Measurements from ENCODE around the gene CYSTM1. TPM values are rescaled to one million over a fixed set of nuclear protein-coding genes. Genes with fewer than 3 reads are reported as not detected.
A peak's percentile ranks its signal among the peaks of the same experiment; 100 is the strongest.

CYSTM1 gene
- polyA plus RNA-seq, 1 donor from 2014 or later: 21.3 TPM

DNA sequence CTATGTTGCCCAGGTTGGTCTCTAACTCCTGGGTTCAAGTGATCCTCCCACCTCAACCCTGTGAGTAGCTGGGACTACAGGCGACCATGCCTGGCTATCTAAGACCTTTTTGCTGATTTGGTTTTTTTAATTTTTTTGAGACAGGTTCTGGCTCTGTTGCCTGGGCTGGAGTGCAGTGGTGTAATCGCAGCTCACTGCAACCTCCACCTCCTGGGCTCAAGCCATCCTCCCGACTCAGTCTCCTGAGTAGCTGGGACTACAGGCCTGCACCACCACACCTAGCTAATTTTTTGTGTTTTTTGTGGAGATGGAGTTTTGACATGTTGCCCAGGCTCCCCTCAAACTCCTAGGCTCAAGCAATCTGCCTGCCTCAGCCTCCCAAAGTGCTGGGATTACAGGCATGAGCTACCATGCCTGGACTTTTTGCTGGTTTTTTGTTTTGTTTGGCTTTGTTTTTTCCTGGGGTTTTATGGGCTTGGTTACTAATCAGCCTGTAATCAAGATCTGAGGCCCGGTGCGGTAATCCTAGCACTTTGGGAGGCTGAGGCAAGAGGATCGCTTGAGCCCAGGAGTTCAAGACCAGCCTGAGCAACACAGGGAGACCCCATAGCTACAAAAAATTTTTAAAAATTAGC, 3.6 kb downstream of the CYSTM1 start:
- peaks cover 10 to 18% (median 10%) of the 10 kb centered on the region in 3 donors for H3K4me1 Mint-ChIP-seq
- H3K27me3 Mint-ChIP-seq: no peaks in the 10 kb centered on the region
- H3K9me3 Mint-ChIP-seq: no peaks in the 10 kb centered on the region
- peaks cover 2% of the 10 kb centered on the region for H3K36me3 Mint-ChIP-seq
- H3K4me3 Mint-ChIP-seq: no peak overlapping the region
- no peak overlapping the region for H3K27ac Mint-ChIP-seq

DNA sequence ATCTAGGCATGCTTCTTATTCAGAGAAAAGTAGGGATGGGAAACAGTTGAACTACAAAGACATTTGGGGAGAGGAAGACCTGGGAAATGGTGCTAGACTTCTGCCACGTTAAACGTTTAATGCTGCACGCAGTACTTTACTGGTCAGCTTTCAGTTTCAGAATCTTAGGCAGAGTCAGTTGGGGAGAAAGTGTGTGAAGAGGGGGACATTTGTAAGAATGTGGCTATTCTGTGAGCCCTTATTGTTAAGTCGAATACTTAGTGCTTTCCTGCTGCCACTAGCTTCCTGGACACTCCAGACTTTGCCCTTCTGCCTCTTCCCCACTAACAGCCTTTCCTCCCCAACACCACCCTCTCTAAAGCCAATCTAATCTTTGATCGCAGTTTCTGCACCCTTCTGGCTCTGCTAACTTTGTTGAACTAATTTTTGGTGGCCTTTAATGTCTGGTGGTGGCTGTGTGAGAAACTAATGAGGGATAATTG, 6.1 kb downstream of the CYSTM1 start:
- Mint-ChIP-seq H3K36me3 (peaks cover 2% of the 10 kb centered on the region), H3K27me3 (no peaks in the 10 kb centered on the region), H3K9me3 (no peaks in the 10 kb centered on the region), H3K27ac (no peak overlapping the region), H3K4me3 (no peak overlapping the region), H3K4me1 (peaks cover 3 to 8% (median 3%) of the 10 kb centered on the region in 3 donors)

DNA sequence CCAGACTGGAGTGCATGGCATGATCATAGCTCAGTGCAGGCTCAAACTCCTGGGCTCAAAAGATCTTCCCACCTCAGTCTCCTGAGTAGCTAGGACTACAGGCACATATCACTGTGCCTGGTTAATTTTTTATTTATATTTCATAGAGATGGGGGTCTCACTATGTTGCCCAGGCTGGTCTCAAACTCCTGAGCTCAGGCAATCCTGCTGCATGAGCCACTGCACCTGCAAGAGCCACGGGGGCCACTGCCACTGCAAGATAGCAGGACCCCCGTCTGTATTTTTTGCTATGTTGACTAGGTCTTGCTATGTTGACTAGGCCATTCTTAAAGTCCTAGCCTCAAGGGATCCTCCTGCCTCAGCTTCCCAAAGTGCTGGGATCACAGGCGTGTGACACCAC, 6.5 kb downstream of the CYSTM1 start:
- Mint-ChIP-seq H3K27ac (peak overlapping the region in 1 of 3 donors; percentile 47), H3K36me3 (peaks cover 2% of the 10 kb centered on the region), H3K4me3 (no peak overlapping the region), H3K9me3 (no peaks in the 10 kb centered on the region), H3K27me3 (peaks cover 1% of the 10 kb centered on the region), H3K4me1 (peaks cover 1 to 8% (median 3%) of the 10 kb centered on the region in 3 donors)

DNA sequence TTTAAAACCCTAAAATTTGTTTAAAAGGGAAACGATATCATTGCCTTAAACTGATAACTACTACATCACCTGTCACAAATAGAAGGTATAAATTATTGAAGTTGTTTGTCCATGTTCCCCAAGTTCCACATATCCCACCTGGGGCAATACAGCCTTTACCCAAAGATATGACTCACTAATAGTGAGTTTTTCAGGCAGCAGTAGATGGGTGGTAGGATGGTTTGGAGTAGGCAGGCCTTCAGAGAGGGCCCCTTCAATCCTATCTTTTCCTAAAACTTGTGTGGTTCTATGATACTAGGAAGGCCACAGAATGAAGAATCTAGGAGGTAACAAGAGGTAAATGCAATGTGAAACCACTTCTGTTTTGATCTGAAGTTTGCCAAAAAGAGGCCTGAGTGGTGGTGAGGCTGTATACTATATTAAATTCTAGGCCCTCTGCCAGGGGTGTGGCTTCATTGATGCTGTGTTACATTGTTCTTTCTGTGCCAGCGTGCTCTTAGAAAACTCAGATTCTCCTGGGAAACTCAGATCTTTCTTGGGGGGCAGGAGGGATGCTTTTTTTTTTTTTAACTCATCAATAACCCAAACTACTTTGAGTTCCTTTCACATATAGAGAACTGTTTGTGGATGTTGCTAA, 7.2 kb downstream of the CYSTM1 start:
- peaks cover 2% of the 10 kb centered on the region for H3K27me3 Mint-ChIP-seq
- no peaks in the 10 kb centered on the region for H3K9me3 Mint-ChIP-seq
- H3K4me1 Mint-ChIP-seq: peaks cover 0 to 8% (median 3%) of the 10 kb centered on the region in 3 donors
- H3K4me3 Mint-ChIP-seq: no peak overlapping the region
- peak overlapping the region in 1 of 3 donors; percentile 47 for H3K27ac Mint-ChIP-seq
- peaks cover 2% of the 10 kb centered on the region for H3K36me3 Mint-ChIP-seq

DNA sequence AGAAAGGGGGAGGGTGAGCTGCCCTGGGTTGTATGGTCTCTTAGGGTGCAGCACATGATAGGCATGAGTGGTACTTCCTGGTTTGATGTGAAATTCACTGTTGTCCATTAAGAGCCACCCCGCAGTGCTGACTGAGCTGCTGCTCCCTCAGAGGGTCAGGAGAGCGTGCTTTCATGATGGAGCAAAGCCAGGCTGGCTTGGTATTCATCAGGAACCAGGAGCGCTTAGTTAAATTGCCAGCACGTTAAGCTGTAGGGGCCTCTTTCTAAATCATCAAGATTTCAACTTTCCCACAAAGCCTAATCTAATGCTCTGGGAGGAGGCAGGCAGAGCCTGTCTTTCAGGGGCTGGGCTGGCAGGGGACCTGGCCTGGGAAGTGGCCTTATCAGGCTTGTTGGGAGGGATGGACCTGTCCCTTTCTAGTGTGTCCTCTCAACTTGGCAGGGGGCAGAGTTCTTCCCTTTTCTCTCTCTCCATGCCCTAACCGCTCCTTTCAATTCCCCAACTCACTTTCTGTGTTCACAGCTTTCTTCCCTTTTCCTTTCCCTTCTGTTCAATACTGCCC, 7.9 kb downstream of the CYSTM1 start:
- Mint-ChIP-seq H3K4me1 (peaks cover 0 to 8% (median 3%) of the 10 kb centered on the region in 3 donors), H3K9me3 (no peaks in the 10 kb centered on the region), H3K27ac (peak overlapping the region in 1 of 3 donors; percentile 18), H3K36me3 (peaks cover 2% of the 10 kb centered on the region), H3K27me3 (peaks cover 2% of the 10 kb centered on the region), H3K4me3 (no peak overlapping the region)

DNA sequence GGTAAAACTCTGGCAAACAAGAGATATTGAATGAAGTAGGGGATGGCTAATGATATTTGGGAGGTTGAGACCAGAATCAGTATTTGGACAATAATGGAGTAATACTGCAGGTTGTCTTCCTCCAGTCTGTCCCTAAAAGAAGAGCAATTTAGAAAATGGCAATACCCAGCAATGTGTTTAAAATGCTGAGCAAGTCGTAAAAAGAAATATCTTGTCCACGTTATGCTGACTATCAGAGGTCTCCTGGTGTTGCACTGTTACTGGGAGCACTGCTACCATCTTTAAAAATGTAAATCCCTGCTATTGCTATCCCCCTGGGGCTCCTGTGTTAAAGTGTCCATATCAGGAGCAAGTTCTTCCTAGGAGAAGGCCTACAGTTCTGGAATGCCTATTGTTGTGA, 10.4 kb downstream of the CYSTM1 start:
- Mint-ChIP-seq H3K4me3 (no peak overlapping the region), H3K27ac (no peak overlapping the region), H3K36me3 (peaks cover 5% of the 10 kb centered on the region), H3K4me1 (peaks cover 0 to 8% (median 3%) of the 10 kb centered on the region in 3 donors), H3K9me3 (peaks cover 0 to 3% (median 0%) of the 10 kb centered on the region in 3 donors), H3K27me3 (peaks cover 2% of the 10 kb centered on the region)

DNA sequence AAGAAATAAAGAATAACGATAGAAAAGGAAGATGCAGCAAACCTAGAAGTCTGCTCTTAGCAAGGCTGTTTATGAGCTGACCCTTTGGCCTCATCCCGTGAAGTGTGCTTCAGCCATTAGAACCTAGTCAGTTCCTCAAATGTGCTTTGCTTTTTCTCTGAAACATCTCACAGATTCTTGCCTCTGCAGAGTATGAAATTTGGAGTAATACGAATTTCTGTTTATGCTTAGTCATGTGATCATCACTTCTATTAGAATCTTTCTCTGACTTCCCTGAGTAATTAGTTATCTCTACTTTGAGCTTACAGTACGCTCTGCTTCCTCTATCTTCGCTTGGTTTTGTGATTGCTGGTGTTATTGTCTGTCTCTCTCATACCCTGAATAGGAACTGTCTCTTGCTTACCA, 11.3 kb downstream of the CYSTM1 start:
- Mint-ChIP-seq H3K27me3 (peaks cover 2% of the 10 kb centered on the region), H3K27ac (no peak overlapping the region), H3K36me3 (peaks cover 5% of the 10 kb centered on the region), H3K4me3 (no peak overlapping the region), H3K9me3 (peaks cover 0 to 3% (median 0%) of the 10 kb centered on the region in 3 donors), H3K4me1 (peaks cover 0 to 8% (median under 1%) of the 10 kb centered on the region in 3 donors)

DNA sequence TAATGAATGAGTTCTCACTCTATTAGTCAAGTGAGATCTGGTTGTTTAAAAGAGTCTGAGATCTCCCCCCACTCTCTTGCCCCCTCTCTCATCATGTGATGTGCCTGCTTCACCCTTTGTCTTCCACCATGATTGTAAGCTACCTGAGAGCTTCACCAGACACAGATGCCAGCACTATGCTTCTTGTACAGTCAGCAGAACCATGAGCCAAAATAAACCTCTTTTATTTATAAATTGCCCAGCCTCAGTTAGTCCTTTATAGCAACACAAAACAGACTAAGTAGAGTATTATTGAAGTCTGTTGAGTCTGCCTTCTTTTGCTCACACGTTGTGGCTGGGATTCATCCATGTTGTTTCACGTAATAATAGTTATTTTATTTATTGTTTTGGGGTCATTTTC, 14.3 kb downstream of the CYSTM1 start:
- H3K4me3 Mint-ChIP-seq: no peak overlapping the region
- H3K27me3 Mint-ChIP-seq: peaks cover 2% of the 10 kb centered on the region
- no peak overlapping the region for H3K27ac Mint-ChIP-seq
- H3K9me3 Mint-ChIP-seq: peaks cover 0 to 3% (median 0%) of the 10 kb centered on the region in 3 donors
- peaks cover 3% of the 10 kb centered on the region for H3K36me3 Mint-ChIP-seq
- H3K4me1 Mint-ChIP-seq: no peaks in the 10 kb centered on the region

DNA sequence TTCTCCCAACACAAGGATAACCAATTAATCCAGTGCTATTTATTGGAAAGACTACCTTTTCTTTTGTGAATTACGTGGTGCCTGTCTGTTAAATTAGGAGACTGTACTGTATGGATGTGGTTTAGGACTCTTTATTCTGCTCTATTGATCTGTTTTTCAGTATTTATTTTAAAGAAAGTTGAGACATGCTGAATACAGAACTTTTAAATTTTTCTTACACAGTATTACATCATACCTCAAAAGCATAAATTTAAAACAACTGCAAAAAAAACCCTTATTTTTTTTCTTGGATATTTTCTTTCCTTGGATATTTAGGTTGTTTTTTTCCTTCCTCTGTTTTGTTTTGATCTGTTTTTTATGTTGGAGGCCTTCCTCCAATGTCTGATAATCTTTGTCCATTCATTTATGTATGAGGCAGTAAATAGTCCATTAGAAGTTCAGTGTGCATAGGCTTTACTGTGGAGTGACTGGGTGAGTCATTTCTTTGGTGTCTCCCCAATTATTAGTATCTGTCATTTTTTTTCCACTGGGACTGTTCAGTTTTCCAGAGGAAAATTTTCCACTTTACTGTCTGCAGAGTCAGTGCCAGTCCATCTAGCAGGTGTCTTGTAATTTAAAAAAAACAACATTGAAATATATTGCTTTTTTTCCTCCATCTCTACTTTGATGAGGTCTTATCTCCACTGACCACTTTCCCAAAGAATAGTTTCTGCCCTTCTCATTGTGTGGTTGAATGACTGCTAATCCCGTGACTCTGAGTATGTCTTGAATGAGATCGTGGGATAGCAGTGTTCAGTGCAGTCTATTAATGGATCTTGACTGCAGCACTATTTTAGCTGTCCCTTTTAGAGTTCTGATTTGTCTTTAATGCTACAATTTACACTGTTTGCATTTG, 15.2 kb downstream of the CYSTM1 start:
- Mint-ChIP-seq H3K36me3 (peaks cover 3% of the 10 kb centered on the region), H3K27ac (no peak overlapping the region), H3K4me3 (no peak overlapping the region), H3K27me3 (peaks cover 2% of the 10 kb centered on the region), H3K9me3 (peaks cover 0 to 3% (median 0%) of the 10 kb centered on the region in 3 donors), H3K4me1 (no peaks in the 10 kb centered on the region)

DNA sequence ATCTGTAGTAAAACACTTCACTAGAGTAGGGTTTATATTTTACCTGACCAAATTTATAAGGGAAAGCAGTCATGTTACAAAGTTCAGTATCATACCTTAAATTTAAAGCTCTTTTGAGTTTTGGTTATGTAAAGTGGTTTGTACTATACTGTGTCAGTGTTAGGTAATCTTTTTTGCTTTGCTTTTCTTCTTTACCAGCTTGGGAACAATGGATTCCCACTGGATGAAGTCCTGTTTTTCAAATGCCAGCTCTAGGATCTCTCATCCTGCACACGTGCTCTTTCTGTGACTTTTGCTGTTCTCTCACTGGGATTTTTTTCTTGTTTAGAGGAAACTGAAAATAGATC, 15.9 kb downstream of the CYSTM1 start:
- peaks cover 3% of the 10 kb centered on the region for H3K36me3 Mint-ChIP-seq
- H3K9me3 Mint-ChIP-seq: peaks cover 0 to 3% (median 0%) of the 10 kb centered on the region in 3 donors
- no peaks in the 10 kb centered on the region for H3K4me1 Mint-ChIP-seq
- H3K27me3 Mint-ChIP-seq: peaks cover 2% of the 10 kb centered on the region
- H3K27ac Mint-ChIP-seq: no peak overlapping the region
- no peak overlapping the region for H3K4me3 Mint-ChIP-seq

DNA sequence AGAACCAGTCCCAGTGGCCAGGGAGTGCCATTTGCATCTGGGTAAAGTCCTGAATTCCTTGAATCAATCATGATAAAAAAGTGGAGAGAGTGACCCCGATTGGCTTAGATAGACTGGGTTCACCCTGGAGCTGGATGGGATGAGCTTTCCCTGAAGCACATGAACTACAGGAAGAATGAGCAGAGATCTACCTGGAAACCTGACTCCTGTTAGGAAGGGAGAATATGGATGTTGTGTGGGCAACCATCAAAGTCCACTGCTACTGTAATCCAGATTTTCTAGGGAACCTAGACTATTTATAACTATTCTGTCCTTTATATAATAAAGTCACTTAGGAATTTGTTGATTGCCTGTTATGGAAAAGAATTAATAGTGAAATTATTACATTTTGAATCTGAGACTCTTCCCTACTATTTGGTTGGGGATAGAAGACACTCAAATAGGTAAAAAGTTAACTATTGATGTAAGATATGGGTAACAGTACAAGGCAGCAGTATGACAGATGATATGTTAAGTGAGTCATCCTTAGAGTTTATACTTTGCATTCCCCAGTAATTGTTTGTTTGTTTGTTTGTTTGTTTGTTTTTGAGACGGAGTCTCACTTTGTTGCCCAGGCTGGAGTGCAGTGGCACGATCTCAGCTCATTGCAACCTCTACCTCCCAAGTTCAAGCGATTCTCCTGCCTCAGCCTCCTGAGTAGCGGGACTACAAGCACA, 17.9 kb downstream of the CYSTM1 start:
- H3K27ac Mint-ChIP-seq: no peak overlapping the region
- H3K27me3 Mint-ChIP-seq: no peaks in the 10 kb centered on the region
- H3K4me1 Mint-ChIP-seq: no peaks in the 10 kb centered on the region
- no peak overlapping the region for H3K4me3 Mint-ChIP-seq
- H3K9me3 Mint-ChIP-seq: peaks cover 0 to 3% (median 0%) of the 10 kb centered on the region in 3 donors
- peaks cover 7% of the 10 kb centered on the region for H3K36me3 Mint-ChIP-seq

DNA sequence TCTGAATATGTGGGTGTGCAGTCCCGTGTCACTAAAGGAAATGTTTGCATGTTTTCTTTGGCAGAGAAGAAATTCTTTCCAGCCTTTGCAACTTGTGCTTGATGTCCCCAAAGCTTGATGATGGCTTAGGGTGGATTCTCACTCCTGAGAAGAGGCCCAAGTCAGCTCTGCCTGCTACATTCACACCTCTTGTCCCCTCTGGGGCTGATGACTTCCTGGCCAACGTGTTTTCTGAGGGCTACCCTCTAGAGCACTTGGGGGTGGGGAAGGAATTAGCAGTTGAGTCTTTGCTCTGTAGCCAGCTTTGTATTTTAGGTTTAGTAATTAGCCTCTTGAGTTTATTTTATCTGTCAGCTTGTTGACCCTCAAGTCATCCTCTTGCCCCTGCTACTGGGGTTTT, 19.7 kb downstream of the CYSTM1 start:
- no peaks in the 10 kb centered on the region for H3K4me1 Mint-ChIP-seq
- no peak overlapping the region for H3K27ac Mint-ChIP-seq
- H3K9me3 Mint-ChIP-seq: no peaks in the 10 kb centered on the region
- H3K36me3 Mint-ChIP-seq: peaks cover 7% of the 10 kb centered on the region
- H3K4me3 Mint-ChIP-seq: no peak overlapping the region
- no peaks in the 10 kb centered on the region for H3K27me3 Mint-ChIP-seq

DNA sequence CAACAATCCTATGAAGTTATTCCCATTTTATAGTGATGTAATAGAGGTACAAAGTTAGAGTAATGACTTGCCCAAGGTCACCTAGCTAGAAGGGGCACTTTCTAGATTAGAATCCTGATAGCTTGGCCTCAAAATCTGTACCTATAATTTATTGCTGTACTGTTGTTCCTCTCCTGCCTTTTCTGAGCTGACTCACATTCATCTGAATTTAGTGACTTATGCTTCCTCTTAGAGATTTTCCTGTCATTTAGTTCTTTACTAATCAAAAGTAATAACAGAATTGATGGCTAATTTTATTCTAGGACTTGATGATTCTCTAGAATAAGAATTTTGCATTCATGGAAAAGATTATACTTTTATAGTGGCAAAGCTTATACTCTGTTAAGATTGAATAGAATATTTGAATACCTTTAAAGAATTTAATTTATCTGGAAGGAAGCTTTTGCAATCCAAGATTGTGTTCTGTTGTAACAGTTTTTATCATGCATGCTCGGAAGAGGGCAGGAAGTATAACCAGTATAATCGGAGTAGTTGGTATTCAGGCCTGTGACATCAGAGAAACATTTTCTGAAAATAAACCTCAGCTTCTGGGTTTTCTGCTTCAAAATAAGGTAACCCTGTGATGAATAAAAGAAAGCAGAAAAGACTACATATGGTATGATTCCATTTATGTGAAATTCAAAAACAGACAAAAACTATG, 21.3 kb downstream of the CYSTM1 start:
- Mint-ChIP-seq H3K9me3 (no peaks in the 10 kb centered on the region), H3K27ac (no peak overlapping the region), H3K27me3 (no peaks in the 10 kb centered on the region), H3K4me1 (no peaks in the 10 kb centered on the region), H3K4me3 (no peak overlapping the region), H3K36me3 (peaks cover 8% of the 10 kb centered on the region)

DNA sequence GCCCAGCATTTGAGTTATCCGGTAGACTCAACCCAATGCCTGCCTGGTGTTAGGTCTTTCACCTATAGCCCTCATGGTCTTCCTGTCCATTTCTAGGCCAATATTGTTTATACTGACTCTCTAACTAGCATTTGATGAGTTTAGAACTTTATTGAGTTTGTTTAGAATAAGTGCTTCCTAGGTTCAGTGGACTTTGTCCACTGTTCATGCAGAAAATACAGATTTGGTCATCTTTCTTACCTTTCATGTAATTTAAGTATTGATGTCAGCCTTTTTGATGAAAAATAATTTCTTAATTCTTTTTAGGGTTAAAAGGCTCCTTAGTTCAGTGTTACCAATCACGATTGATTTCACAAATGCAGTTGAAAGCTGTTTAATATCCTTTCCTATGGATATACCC, 22.0 kb downstream of the CYSTM1 start:
- Mint-ChIP-seq H3K4me3 (no peak overlapping the region), H3K36me3 (peaks cover 13% of the 10 kb centered on the region), H3K27ac (no peak overlapping the region), H3K27me3 (no peaks in the 10 kb centered on the region), H3K4me1 (peaks cover 0 to 1% (median 0%) of the 10 kb centered on the region in 3 donors), H3K9me3 (no peaks in the 10 kb centered on the region)
